Endothelial cell of umbilical vein (primary cell): ENCODE results near the gene CEBPA. TPM values are rescaled to one million over a fixed set of nuclear protein-coding genes. Genes with fewer than 3 reads are reported as not detected.

Experiments used
- BruUV-seq: library from RNA; stranded (reverse); fragments of 400-500 nt; replicated peaks from 2 replicates; lab custom pipeline; 2021; lab: Mats Ljungman, UMichigan
- CTCF ChIA-PET: fragments of 300-600, 350-600 bp; sonication (Branson Sonifier 250); formaldehyde crosslinking; loops from one replicate; lab custom pipeline; 2021; ENCODE audit warnings: antibody characterized with exemption, inconsistent platforms; lab: Charles Lee
- POLR2A ChIA-PET: fragments of 300-600, 350-600 bp; sonication (Branson Sonifier 250); formaldehyde crosslinking; loops from one replicate; lab custom pipeline; 2021; ENCODE audit warnings: antibody characterized with exemption, inconsistent platforms; lab: Charles Lee
- DNase-seq: peaks from one replicate; pipeline ENCODE4 v3.0.0-alpha.2; 2011; ENCODE audit warnings: low read depth, low spot score
- FAIRE-seq: peaks from 2 replicates; lab custom pipeline; 2011; peaks lifted over from hg19 to GRCh38; lab: Jason Lieb, UNC
- H2AFZ ChIP-seq: 2 replicates; pipeline ENCODE4 v1.6.0; 2012; ENCODE audit warnings: low read depth, low read length, control low read depth, inconsistent platforms
- H3K27ac ChIP-seq: 2 replicates; pipeline ENCODE4 v1.5.1; 2011; ENCODE audit warnings: low read depth, mild to moderate bottlenecking, control low read depth, low read length, moderate library complexity; ENCODE audit not compliant: insufficient read depth
- H3K27me3 ChIP-seq, 2 experiments: 2 replicates each; pipeline versions ENCODE4 v1.6.0 to v1.6.1; 2011; ENCODE audit warnings: low read length in 2 of 2, mixed read lengths in 1 of 2; ENCODE audit not compliant: control insufficient read depth in 2 of 2, insufficient read depth in 2 of 2
- H3K36me3 ChIP-seq, 2 experiments: 2 replicates in 1 of 2; 3 replicates in 1 of 2; pipeline ENCODE4 v1.5.1; 2011; ENCODE audit warnings: low read length in 2 of 2, mild to moderate bottlenecking in 1 of 2, moderate library complexity in 1 of 2; ENCODE audit not compliant: control insufficient read depth in 2 of 2, insufficient read depth in 2 of 2; ENCODE audit errors: extremely low read depth in 1 of 2
- H3K4me1 ChIP-seq: 3 replicates; pipeline ENCODE4 v1.5.1; 2011; ENCODE audit warnings: mild to moderate bottlenecking, low read length; ENCODE audit not compliant: control insufficient read depth, insufficient read depth; ENCODE audit errors: extremely low read depth
- H3K4me2 ChIP-seq: 2 replicates; pipeline ENCODE4 v1.6.1; 2011; ENCODE audit warnings: low read length, control low read depth, mixed read lengths; ENCODE audit not compliant: insufficient read depth
- H3K4me3 ChIP-seq, 3 experiments: fragments of 200-600 bp in 1 of 3; sonication (generic), shearing (Covaris generic) in 1 of 3; replicated peaks in 1 of 3; 2 replicates each; pipeline ENCODE4 v1.5.1; 2011 to 2016; ENCODE audit warnings: control low read depth in 3 of 3, low read length in 3 of 3, mild to moderate bottlenecking in 2 of 3, inconsistent platforms in 1 of 3, low read depth in 1 of 3, moderate library complexity in 1 of 3; ENCODE audit not compliant: insufficient read depth in 1 of 3
- H3K79me2 ChIP-seq: 2 replicates; pipeline ENCODE4 v1.6.0; 2012; ENCODE audit warnings: low read length, inconsistent platforms; ENCODE audit not compliant: control insufficient read depth, insufficient read depth
- H3K9ac ChIP-seq: replicated peaks from 2 replicates; pipeline ENCODE3; 2011; ENCODE audit warnings: low read length, control low read depth; ENCODE audit not compliant: insufficient read depth; ENCODE audit errors: extremely low read depth
- H3K9me1 ChIP-seq: replicated peaks from 3 replicates; pipeline ENCODE4 v1.6.0; 2011; ENCODE audit warnings: mild to moderate bottlenecking, low read length; ENCODE audit not compliant: control insufficient read depth, insufficient read depth; ENCODE audit errors: extremely low read depth
- H3K9me3 ChIP-seq: replicated peaks from 2 replicates; pipeline ENCODE4 v1.5.1; 2012; ENCODE audit warnings: low read length, inconsistent platforms; ENCODE audit not compliant: control insufficient read depth, insufficient read depth
- H4K20me1 ChIP-seq: replicated peaks from 2 replicates; pipeline ENCODE3; 2011; ENCODE audit warnings: mild to moderate bottlenecking, low read length; ENCODE audit not compliant: control insufficient read depth, insufficient read depth; ENCODE audit errors: extremely low read depth
- EZH2 ChIP-seq: IDR thresholded peaks from 2 replicates; pipeline ENCODE4 v1.6.1; 2012; ENCODE audit warnings: borderline replicate concordance, low read depth, mild to moderate bottlenecking, moderate library complexity, low read length, inconsistent platforms; ENCODE audit not compliant: severe bottlenecking
- FOS ChIP-seq: IDR thresholded peaks from 2 replicates; pipeline ENCODE4 v1.6.1; 2011; ENCODE audit warnings: mild to moderate bottlenecking, low read length, moderate library complexity, borderline replicate concordance; ENCODE audit not compliant: insufficient read depth
- GATA2 ChIP-seq: IDR thresholded peaks from 2 replicates; pipeline ENCODE4 v1.7.0; 2011; ENCODE audit warnings: low read depth, mild to moderate bottlenecking, moderate library complexity, mixed read lengths, low read length; ENCODE audit not compliant: insufficient read length, insufficient read depth
- JUN ChIP-seq: IDR thresholded peaks from 2 replicates; pipeline ENCODE4 v1.6.1; 2011; ENCODE audit warnings: borderline replicate concordance, low read depth; ENCODE audit not compliant: insufficient read length, insufficient read depth
- MYC ChIP-seq: IDR thresholded peaks from one replicate; pipeline ENCODE4 v1.6.1; 2011; ENCODE audit warnings: mild to moderate bottlenecking, low read depth, low read length
- POLR2A ChIP-seq: IDR thresholded peaks from 2 replicates; pipeline ENCODE4 v1.6.1; 2012; ENCODE audit warnings: low read depth, mild to moderate bottlenecking, control low read depth, low read length
- POLR2AphosphoS5 ChIP-seq: IDR thresholded peaks from 2 replicates; pipeline ENCODE4 v1.6.1; 2012; ENCODE audit warnings: low read depth, mild to moderate bottlenecking, control low read depth, low read length, moderate library complexity; ENCODE audit not compliant: insufficient read depth
- dilution Hi-C: fragments of 300-500 bp; cut with MboI; formaldehyde crosslinking; loops from one replicate; pipeline ENCODE4 v1.15.0; 2019; ENCODE audit warnings: low sequenced_read_pairs; ENCODE audit not compliant: extremely low pct_ligation_motif_present
- intact Hi-C: fragments of 100-400 bp; cut with micrococcal nuclease; formaldehyde crosslinking; loops from one replicate; pipeline ENCODE4 v1.10.0; 2022
- polyA plus RNA-seq, 4 experiments: library from polyadenylated mRNA; depleted of rRNA in 3 of 4; stranded (reverse) in 3 of 4; unstranded in 1 of 4; fragments of >200 nt; gene quantifications; 2 replicates each; pipeline versions ENCODE4 v1.2.1 to v1.2.3, GENCODE V29; 2011 to 2012; ENCODE audit warnings: missing spikeins in 1 of 4
- total RNA-seq: library from RNA; stranded (reverse); gene quantifications from 2 replicates; pipeline ENCODE4 v1.2.3, GENCODE V29; 2021
- TF ChIP-seq, protein P1 (sequence below): IDR thresholded peaks from 2 replicates; pipeline ENCODE4 v1.6.1; 2011; ENCODE audit not compliant: insufficient read depth, insufficient read length
- TF ChIP-seq, protein P2 (sequence below), 2 donors: IDR thresholded peaks; 1 replicate in 1 of 2; 2 replicates in 1 of 2; pipeline ENCODE4 v1.5.1; 2011; ENCODE audit warnings: low read length in 2 of 2, mild to moderate bottlenecking in 2 of 2, moderate library complexity in 2 of 2, control low read depth in 1 of 2, inconsistent platforms in 1 of 2, low read depth in 1 of 2; ENCODE audit not compliant: insufficient read depth in 1 of 2; ENCODE audit errors: extremely low read depth in 1 of 2

Gene CEBPA
- total and polyA plus RNA-seq, 2 donors (not counting 3 experiments of a cell fraction or from before 2014, with no cell fraction given), result 0.06 TPM; not detected in 1

- Histone ChIP-seq H3K9me1 (no peaks in the 10 kb centered on the region), H3K79me2 (no peaks in the 10 kb centered on the region), H3K36me3 (no peaks in the 10 kb centered on the region), H3K27me3 (peaks cover 0 to 2% of the 10 kb centered on the region in 2 experiments), H3K4me2 (no peak overlapping the region), H3K9me3 (no peaks in the 10 kb centered on the region), H3K27ac (no peak overlapping the region), H3K9ac (no peak overlapping the region), H4K20me1 (no peaks in the 10 kb centered on the region), H3K4me3 (no peak overlapping the region), H2AFZ (no peak overlapping the region), H3K4me1 (no peaks in the 10 kb centered on the region)
- ChIA-PET CTCF (interaction anchor here (0.8 to 1.0 kb wide), 2 partner anchors 12 to 97 kb away, joined by 3 read pairs; no protein-coding TSS in a partner anchor), POLR2A (no interaction called here)
- dilution Hi-C loops (no loop called here), intact Hi-C loops (no loop called here)
- no peak for FAIRE-seq
- no TSS peak for BruUV-seq
- TF ChIP-seq FOS (no peak), JUN (no peak)
- no peak for DNase-seq
These were observed 29.9 kb upstream of the CEBPA start for GRCh38 chr19:33332248-33332647.

DNA sequence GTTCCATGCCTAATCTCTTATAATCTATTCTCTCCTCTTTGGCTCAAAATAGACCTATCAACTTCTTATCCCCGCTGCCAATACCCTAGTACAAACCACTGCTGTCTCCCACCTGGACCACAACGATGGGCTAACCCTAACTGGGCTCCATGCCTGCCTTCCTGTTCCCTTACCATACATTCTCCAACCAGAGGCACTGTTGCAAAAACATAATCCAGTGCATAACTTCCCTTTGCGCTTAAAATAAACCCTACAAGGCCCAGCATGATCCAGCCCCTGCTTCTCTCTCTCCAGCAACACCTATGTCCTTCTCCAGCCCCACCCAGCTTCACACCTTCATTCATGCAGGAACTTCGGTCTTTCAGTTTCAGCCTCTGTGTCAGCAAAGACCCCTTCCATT lies 27.4 kb upstream of the CEBPA start:
- DNase-seq (no peak), FAIRE-seq (no peak)
- Histone ChIP-seq H3K9ac (no peak overlapping the region), H3K36me3 (no peaks in the 10 kb centered on the region), H4K20me1 (no peaks in the 10 kb centered on the region), H3K27me3 (peaks cover 0 to 2% of the 10 kb centered on the region in 2 experiments), H3K4me1 (no peaks in the 10 kb centered on the region), H3K27ac (no peak overlapping the region), H3K9me1 (no peaks in the 10 kb centered on the region), H3K4me3 (no peak overlapping the region), H3K4me2 (no peak overlapping the region), H2AFZ (no peak overlapping the region), H3K9me3 (no peaks in the 10 kb centered on the region), H3K79me2 (no peaks in the 10 kb centered on the region)
- TF ChIP-seq, protein P1, sequence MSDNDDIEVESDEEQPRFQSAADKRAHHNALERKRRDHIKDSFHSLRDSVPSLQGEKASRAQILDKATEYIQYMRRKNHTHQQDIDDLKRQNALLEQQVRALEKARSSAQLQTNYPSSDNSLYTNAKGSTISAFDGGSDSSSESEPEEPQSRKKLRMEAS, result no peak
- TF ChIP-seq POLR2AphosphoS5 (no peak), POLR2A (no peak), GATA2 (no peak), MYC (no peak), EZH2 (no peak)
- TF ChIP-seq, protein P2, sequence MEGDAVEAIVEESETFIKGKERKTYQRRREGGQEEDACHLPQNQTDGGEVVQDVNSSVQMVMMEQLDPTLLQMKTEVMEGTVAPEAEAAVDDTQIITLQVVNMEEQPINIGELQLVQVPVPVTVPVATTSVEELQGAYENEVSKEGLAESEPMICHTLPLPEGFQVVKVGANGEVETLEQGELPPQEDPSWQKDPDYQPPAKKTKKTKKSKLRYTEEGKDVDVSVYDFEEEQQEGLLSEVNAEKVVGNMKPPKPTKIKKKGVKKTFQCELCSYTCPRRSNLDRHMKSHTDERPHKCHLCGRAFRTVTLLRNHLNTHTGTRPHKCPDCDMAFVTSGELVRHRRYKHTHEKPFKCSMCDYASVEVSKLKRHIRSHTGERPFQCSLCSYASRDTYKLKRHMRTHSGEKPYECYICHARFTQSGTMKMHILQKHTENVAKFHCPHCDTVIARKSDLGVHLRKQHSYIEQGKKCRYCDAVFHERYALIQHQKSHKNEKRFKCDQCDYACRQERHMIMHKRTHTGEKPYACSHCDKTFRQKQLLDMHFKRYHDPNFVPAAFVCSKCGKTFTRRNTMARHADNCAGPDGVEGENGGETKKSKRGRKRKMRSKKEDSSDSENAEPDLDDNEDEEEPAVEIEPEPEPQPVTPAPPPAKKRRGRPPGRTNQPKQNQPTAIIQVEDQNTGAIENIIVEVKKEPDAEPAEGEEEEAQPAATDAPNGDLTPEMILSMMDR (IDR thresholded peaks at IDR 0.05; ENCODE audit: extremely low read depth in 1 of 2, insufficient read depth in 1 of 2, low read depth in 1 of 2, low read length in 2 of 2), result no peak
- no TSS peak for BruUV-seq
- intact Hi-C loops (no loop called here), dilution Hi-C loops (no loop called here)
- ChIA-PET CTCF (no interaction called here), POLR2A (no interaction called here)
